Adrenal gland (tissue), 5 donors: Measurements from ENCODE around the gene RAPGEF4.

Source experiments
- CTCF ChIP-seq, 6 experiments: fragments of 450-650 bp in 4 of 6; fragments of 200-600 bp in 2 of 6; sonication (generic) in 1 of 6; IDR thresholded peaks; 1 replicate in 5 of 6; 2 replicates in 1 of 6; pipeline versions ENCODE4 v1.5.1 to v1.8.0; 2016 to 2021; ENCODE audit warnings: antibody characterized with exemption in 6 of 6, mild to moderate bottlenecking in 2 of 6, moderate library complexity in 1 of 6
- POLR2A ChIP-seq, 2 donors: fragments of 450-650 bp; IDR thresholded peaks; one replicate each; pipeline ENCODE4 v1.6.1; 2017; ENCODE audit warnings: antibody characterized with exemption in 2 of 2, mild to moderate bottlenecking in 2 of 2, moderate library complexity in 1 of 2
- donor health status: DM: no; HTN: no; CAD: no.

GRCh38 chr2:172697296-172697695 lies 38.3 kb upstream of the RAPGEF4 start:
- TF ChIP-seq CTCF (IDR thresholded peaks at IDR 0.05) = no peak
- no peak for TF ChIP-seq POLR2A (IDR thresholded peaks at IDR 0.05)
